ENCODE results near the gene KHDRBS2. TPM values are rescaled to one million over a fixed set of nuclear protein-coding genes. Genes with fewer than 3 reads are reported as not detected.

Gene KHDRBS2
- total and polyA plus RNA-seq, 2 experiments from 2014 or later: 5.4 to 11.7 TPM

DNA sequence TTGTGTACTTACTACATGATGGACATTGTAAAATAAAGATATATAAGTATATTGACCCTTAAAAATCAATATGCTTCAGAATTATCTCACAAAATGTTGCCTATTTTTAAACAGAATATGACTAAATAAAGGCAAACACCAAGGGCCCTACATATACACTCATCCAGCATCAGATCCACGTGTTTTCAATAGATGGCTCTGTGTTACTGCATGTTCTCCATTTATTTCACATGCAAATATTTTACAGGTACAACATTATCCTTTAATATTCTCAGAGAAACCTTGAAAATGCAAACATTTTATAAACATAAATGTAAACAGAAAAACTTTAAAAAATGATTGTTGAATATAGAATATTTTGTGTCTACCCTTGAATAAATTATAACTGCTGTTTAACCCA lies 2.9 kb upstream of the KHDRBS2 start:
- DNase-seq (ENCODE audit: low spot score) (no peak), ATAC-seq (no peak)
- H3K27me3 ChIP-seq (ENCODE audit: insufficient read depth): peaks cover 9% of the 10 kb centered on the region
- TF ChIP-seq, protein P1, sequence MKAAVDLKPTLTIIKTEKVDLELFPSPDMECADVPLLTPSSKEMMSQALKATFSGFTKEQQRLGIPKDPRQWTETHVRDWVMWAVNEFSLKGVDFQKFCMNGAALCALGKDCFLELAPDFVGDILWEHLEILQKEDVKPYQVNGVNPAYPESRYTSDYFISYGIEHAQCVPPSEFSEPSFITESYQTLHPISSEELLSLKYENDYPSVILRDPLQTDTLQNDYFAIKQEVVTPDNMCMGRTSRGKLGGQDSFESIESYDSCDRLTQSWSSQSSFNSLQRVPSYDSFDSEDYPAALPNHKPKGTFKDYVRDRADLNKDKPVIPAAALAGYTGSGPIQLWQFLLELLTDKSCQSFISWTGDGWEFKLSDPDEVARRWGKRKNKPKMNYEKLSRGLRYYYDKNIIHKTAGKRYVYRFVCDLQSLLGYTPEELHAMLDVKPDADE (IDR thresholded peaks at IDR 0.05): no peak
- TF ChIP-seq, protein P2, sequence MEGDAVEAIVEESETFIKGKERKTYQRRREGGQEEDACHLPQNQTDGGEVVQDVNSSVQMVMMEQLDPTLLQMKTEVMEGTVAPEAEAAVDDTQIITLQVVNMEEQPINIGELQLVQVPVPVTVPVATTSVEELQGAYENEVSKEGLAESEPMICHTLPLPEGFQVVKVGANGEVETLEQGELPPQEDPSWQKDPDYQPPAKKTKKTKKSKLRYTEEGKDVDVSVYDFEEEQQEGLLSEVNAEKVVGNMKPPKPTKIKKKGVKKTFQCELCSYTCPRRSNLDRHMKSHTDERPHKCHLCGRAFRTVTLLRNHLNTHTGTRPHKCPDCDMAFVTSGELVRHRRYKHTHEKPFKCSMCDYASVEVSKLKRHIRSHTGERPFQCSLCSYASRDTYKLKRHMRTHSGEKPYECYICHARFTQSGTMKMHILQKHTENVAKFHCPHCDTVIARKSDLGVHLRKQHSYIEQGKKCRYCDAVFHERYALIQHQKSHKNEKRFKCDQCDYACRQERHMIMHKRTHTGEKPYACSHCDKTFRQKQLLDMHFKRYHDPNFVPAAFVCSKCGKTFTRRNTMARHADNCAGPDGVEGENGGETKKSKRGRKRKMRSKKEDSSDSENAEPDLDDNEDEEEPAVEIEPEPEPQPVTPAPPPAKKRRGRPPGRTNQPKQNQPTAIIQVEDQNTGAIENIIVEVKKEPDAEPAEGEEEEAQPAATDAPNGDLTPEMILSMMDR (conservative IDR thresholded peaks at IDR 0.05; ENCODE audit: low read depth in 2 of 2): no peak
- TF ChIP-seq, protein P3, sequence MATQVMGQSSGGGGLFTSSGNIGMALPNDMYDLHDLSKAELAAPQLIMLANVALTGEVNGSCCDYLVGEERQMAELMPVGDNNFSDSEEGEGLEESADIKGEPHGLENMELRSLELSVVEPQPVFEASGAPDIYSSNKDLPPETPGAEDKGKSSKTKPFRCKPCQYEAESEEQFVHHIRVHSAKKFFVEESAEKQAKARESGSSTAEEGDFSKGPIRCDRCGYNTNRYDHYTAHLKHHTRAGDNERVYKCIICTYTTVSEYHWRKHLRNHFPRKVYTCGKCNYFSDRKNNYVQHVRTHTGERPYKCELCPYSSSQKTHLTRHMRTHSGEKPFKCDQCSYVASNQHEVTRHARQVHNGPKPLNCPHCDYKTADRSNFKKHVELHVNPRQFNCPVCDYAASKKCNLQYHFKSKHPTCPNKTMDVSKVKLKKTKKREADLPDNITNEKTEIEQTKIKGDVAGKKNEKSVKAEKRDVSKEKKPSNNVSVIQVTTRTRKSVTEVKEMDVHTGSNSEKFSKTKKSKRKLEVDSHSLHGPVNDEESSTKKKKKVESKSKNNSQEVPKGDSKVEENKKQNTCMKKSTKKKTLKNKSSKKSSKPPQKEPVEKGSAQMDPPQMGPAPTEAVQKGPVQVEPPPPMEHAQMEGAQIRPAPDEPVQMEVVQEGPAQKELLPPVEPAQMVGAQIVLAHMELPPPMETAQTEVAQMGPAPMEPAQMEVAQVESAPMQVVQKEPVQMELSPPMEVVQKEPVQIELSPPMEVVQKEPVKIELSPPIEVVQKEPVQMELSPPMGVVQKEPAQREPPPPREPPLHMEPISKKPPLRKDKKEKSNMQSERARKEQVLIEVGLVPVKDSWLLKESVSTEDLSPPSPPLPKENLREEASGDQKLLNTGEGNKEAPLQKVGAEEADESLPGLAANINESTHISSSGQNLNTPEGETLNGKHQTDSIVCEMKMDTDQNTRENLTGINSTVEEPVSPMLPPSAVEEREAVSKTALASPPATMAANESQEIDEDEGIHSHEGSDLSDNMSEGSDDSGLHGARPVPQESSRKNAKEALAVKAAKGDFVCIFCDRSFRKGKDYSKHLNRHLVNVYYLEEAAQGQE (IDR thresholded peaks at IDR 0.05; ENCODE audit: unreplicated experiment): no peak
- TF ChIP-seq NANOG (IDR thresholded peaks at IDR 0.05; ENCODE audit: borderline replicate concordance) (no peak), POLR2AphosphoS5 (IDR thresholded peaks at IDR 0.05; ENCODE audit: low read depth) (no peak), STAT1 (IDR thresholded peaks at IDR 0.05; ENCODE audit: unreplicated experiment) (no peak), CREB1 (CRISPR knock-in tag; IDR thresholded peaks at IDR 0.05; ENCODE audit: low read depth) (no peak), ZNF331 (CRISPR knock-in tag; IDR thresholded peaks at IDR 0.05; ENCODE audit: low read depth) (no peak), EZH2 (IDR thresholded peaks at IDR 0.05; ENCODE audit: low read depth, unreplicated experiment) (no peak), JUNB (IDR thresholded peaks at IDR 0.05; ENCODE audit: unreplicated experiment) (no peak), EZH2phosphoT487 (IDR thresholded peaks at IDR 0.05; ENCODE audit: unreplicated experiment) (no peak), ZNF114 (CRISPR knock-in tag; IDR thresholded peaks at IDR 0.05) (no peak)
- TF ChIP-seq, protein P4, sequence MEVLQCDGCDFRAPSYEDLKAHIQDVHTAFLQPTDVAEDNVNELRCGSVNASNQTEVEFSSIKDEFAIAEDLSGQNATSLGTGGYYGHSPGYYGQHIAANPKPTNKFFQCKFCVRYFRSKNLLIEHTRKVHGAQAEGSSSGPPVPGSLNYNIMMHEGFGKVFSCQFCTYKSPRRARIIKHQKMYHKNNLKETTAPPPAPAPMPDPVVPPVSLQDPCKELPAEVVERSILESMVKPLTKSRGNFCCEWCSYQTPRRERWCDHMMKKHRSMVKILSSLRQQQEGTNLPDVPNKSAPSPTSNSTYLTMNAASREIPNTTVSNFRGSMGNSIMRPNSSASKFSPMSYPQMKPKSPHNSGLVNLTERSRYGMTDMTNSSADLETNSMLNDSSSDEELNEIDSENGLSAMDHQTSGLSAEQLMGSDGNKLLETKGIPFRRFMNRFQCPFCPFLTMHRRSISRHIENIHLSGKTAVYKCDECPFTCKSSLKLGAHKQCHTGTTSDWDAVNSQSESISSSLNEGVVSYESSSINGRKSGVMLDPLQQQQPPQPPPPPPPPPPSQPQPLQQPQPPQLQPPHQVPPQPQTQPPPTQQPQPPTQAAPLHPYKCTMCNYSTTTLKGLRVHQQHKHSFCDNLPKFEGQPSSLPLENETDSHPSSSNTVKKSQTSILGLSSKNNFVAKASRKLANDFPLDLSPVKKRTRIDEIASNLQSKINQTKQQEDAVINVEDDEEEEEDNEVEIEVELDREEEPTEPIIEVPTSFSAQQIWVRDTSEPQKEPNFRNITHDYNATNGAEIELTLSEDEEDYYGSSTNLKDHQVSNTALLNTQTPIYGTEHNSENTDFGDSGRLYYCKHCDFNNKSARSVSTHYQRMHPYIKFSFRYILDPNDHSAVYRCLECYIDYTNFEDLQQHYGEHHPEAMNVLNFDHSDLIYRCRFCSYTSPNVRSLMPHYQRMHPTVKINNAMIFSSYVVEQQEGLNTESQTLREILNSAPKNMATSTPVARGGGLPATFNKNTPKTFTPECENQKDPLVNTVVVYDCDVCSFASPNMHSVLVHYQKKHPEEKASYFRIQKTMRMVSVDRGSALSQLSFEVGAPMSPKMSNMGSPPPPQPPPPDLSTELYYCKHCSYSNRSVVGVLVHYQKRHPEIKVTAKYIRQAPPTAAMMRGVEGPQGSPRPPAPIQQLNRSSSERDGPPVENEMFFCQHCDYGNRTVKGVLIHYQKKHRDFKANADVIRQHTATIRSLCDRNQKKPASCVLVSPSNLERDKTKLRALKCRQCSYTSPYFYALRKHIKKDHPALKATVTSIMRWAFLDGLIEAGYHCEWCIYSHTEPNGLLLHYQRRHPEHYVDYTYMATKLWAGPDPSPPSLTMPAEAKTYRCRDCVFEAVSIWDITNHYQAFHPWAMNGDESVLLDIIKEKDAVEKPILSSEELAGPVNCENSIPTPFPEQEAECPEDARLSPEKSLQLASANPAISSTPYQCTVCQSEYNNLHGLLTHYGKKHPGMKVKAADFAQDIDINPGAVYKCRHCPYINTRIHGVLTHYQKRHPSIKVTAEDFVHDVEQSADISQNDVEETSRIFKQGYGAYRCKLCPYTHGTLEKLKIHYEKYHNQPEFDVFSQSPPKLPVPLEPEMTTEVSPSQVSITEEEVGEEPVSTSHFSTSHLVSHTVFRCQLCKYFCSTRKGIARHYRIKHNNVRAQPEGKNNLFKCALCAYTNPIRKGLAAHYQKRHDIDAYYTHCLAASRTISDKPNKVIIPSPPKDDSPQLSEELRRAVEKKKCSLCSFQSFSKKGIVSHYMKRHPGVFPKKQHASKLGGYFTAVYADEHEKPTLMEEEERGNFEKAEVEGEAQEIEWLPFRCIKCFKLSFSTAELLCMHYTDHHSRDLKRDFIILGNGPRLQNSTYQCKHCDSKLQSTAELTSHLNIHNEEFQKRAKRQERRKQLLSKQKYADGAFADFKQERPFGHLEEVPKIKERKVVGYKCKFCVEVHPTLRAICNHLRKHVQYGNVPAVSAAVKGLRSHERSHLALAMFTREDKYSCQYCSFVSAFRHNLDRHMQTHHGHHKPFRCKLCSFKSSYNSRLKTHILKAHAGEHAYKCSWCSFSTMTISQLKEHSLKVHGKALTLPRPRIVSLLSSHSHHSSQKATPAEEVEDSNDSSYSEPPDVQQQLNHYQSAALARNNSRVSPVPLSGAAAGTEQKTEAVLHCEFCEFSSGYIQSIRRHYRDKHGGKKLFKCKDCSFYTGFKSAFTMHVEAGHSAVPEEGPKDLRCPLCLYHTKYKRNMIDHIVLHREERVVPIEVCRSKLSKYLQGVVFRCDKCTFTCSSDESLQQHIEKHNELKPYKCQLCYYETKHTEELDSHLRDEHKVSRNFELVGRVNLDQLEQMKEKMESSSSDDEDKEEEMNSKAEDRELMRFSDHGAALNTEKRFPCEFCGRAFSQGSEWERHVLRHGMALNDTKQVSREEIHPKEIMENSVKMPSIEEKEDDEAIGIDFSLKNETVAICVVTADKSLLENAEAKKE (CRISPR knock-in tag; IDR thresholded peaks at IDR 0.05): no peak
- Mint-ChIP-seq H3K27ac (no peak overlapping the region), H3K27me3 (ENCODE audit: insufficient read depth, low read depth, poor library complexity) (peaks cover 1% of the 10 kb centered on the region), H3K9me3 (no peaks in the 10 kb centered on the region; the same call in 2 of the 3 replicates), H3K4me1 (peaks cover 1% of the 10 kb centered on the region; the same call in 2 of the 3 replicates), H3K4me3 (no peak overlapping the region), H3K36me3 (ENCODE audit: low read depth) (no peaks in the 10 kb centered on the region)
- no peaks in the 10 kb centered on the region for H3K9me2 ChIP-seq (ENCODE audit: insufficient read depth)
- no peaks in the 10 kb centered on the region for H3F3A ChIP-seq (replicated peaks; ENCODE audit: low read depth)
- no peak overlapping the region for H3K27ac ChIP-seq (ENCODE audit: low read depth)
- H3K4me2 ChIP-seq: no peak overlapping the region
- H3K4me3 ChIP-seq: no peak overlapping the region
- H3K79me2 ChIP-seq (replicated peaks; ENCODE audit: insufficient read depth): no peaks in the 10 kb centered on the region
- H2AFZ ChIP-seq: no peak overlapping the region
- H3K4me1 ChIP-seq (ENCODE audit: insufficient read depth): no peaks in the 10 kb centered on the region
- no peaks in the 10 kb centered on the region for H3K36me3 ChIP-seq (ENCODE audit: insufficient read depth)
- no peaks in the 10 kb centered on the region for H4K20me1 ChIP-seq (replicated peaks; ENCODE audit: insufficient read depth)

Measured in GM23338 (cell line).